H1 (cell line): ENCODE measurements around the gene ZGRF1. TPM values are rescaled to one million over a fixed set of nuclear protein-coding genes. Genes with fewer than 3 reads are reported as not detected.
A peak's percentile ranks its signal among the peaks of the same experiment; 100 is the strongest.

ENCODE experiments used
- CTCF ChIA-PET: fragments of 300-600 bp; sonication (Branson Sonifier 250); formaldehyde crosslinking; loops from one replicate; lab custom pipeline; 2021; ENCODE audit not compliant: partially characterized antibody; lab: Charles Lee
- POLR2A ChIA-PET: fragments of 300-600 bp; sonication (Branson Sonifier 250); formaldehyde crosslinking; loops from one replicate; lab custom pipeline; 2021; ENCODE audit warnings: inconsistent platforms; ENCODE audit not compliant: partially characterized antibody; lab: Charles Lee
- DNase-seq, 2 experiments: peaks; one replicate each; pipeline versions ENCODE4 v3.0.0 to v3.0.0-alpha.2; 2010 to 2022; ENCODE audit warnings: low spot score in 2 of 2, low read depth in 1 of 2, mixed read lengths in 1 of 2
- FAIRE-seq: peaks from 2 replicates; lab custom pipeline; 2011; peaks lifted over from hg19 to GRCh38; lab: Jason Lieb, UNC
- H2AFZ ChIP-seq: 2 replicates; pipeline ENCODE4 v1.8.1; 2012; ENCODE audit warnings: low read length, inconsistent platforms
- H2AK5ac ChIP-seq: 2 replicates; pipeline ENCODE4 v1.6.1; 2013; ENCODE audit warnings: low read depth, low read length
- H2BK120ac ChIP-seq: replicated peaks from 2 replicates; pipeline ENCODE3; 2013; ENCODE audit warnings: low read depth, low read length, inconsistent platforms
- H2BK12ac ChIP-seq: 2 replicates; pipeline ENCODE4 v1.6.1; 2013; ENCODE audit warnings: low read depth, low read length
- H2BK15ac ChIP-seq: 2 replicates; pipeline ENCODE4 v1.6.1; 2013; ENCODE audit warnings: low read length
- H2BK20ac ChIP-seq: 2 replicates; pipeline ENCODE4 v1.6.1; 2013; ENCODE audit warnings: low read length
- H2BK5ac ChIP-seq: 2 replicates; pipeline ENCODE4 v1.6.1; 2013; ENCODE audit warnings: low read depth, low read length
- H3K14ac ChIP-seq: 2 replicates; pipeline ENCODE4 v1.6.1; 2013; ENCODE audit warnings: inconsistent platforms; ENCODE audit not compliant: insufficient read length
- H3K18ac ChIP-seq: 2 replicates; pipeline ENCODE4 v1.6.1; 2013; ENCODE audit warnings: low read length; ENCODE audit errors: extremely low read depth
- H3K23ac ChIP-seq: 2 replicates; pipeline ENCODE4 v1.6.1; 2013; ENCODE audit warnings: inconsistent platforms; ENCODE audit not compliant: insufficient read length
- H3K23me2 ChIP-seq: 2 replicates; pipeline ENCODE4 v1.6.1; 2013; ENCODE audit warnings: low read depth, low read length
- H3K27ac ChIP-seq: 2 replicates; pipeline ENCODE4 v1.6.1; 2011; ENCODE audit warnings: low read depth, low read length, inconsistent platforms
- H3K27me3 ChIP-seq, 4 experiments: replicated peaks in 1 of 4; 1 replicate in 1 of 4; 2 replicates in 3 of 4; pipeline versions ENCODE4 v1.6.1 to v1.8.1; 2011 to 2013; ENCODE audit warnings: low read length in 3 of 4, mild to moderate bottlenecking in 3 of 4, inconsistent platforms in 2 of 4, mixed read lengths in 2 of 4, moderate library complexity in 1 of 4; ENCODE audit not compliant: control insufficient read depth in 3 of 4, insufficient read depth in 3 of 4; ENCODE audit errors: extremely low read depth in 1 of 4
- H3K36me3 ChIP-seq, 4 experiments: 2 replicates each; pipeline versions ENCODE4 v1.6.1 to v1.8.1; 2011 to 2013; ENCODE audit warnings: mild to moderate bottlenecking in 4 of 4, low read length in 3 of 4, moderate library complexity in 2 of 4, control low read depth in 1 of 4, inconsistent platforms in 1 of 4; ENCODE audit not compliant: insufficient read depth in 4 of 4, control insufficient read depth in 2 of 4
- H3K4ac ChIP-seq: replicated peaks from 2 replicates; pipeline ENCODE3; 2013; ENCODE audit warnings: low read length, low read depth, mixed read lengths, inconsistent platforms; ENCODE audit not compliant: insufficient read length
- H3K4me1 ChIP-seq, 4 experiments: replicated peaks in 1 of 4; 1 replicate in 1 of 4; 2 replicates in 3 of 4; pipeline versions ENCODE4 v1.6.1 to v1.8.1; 2011 to 2013; ENCODE audit warnings: low read length in 3 of 4, inconsistent platforms in 2 of 4, mixed read lengths in 1 of 4; ENCODE audit not compliant: insufficient read depth in 4 of 4, control insufficient read depth in 3 of 4
- H3K4me2 ChIP-seq, 2 experiments: 2 replicates each; pipeline versions ENCODE4 v1.6.1 to v1.8.1; 2011 to 2013; ENCODE audit warnings: low read depth in 2 of 2, low read length in 2 of 2, control low read depth in 1 of 2, inconsistent platforms in 1 of 2, mild to moderate bottlenecking in 1 of 2; ENCODE audit not compliant: insufficient read depth in 1 of 2
- H3K4me3 ChIP-seq, 4 experiments: fragments of 200-600, 300-600 bp in 1 of 4; sonication (generic), shearing (Covaris generic), sonication (Bioruptor Twin) in 1 of 4; 2 replicates each; pipeline versions ENCODE4 v1.5.1 to v1.8.1; 2011 to 2016; ENCODE audit warnings: low read length in 4 of 4, low read depth in 3 of 4, control low read depth in 2 of 4, inconsistent platforms in 2 of 4, mild to moderate bottlenecking in 2 of 4, mixed read lengths in 1 of 4, moderate library complexity in 1 of 4; ENCODE audit not compliant: insufficient read depth in 2 of 4; ENCODE audit errors: extremely low read depth in 1 of 4
- H3K56ac ChIP-seq: replicated peaks from 2 replicates; pipeline ENCODE3; 2013; ENCODE audit warnings: low read depth, mild to moderate bottlenecking, mixed read lengths, low read length, inconsistent platforms; ENCODE audit not compliant: insufficient read length
- H3K79me1 ChIP-seq: 2 replicates; pipeline ENCODE4 v1.6.1; 2013; ENCODE audit warnings: low read depth, low read length, control low read depth
- H3K79me2 ChIP-seq, 2 experiments: 2 replicates each; pipeline versions ENCODE4 v1.6.1 to v1.8.1; 2012 to 2013; ENCODE audit warnings: low read length in 2 of 2, mild to moderate bottlenecking in 2 of 2, inconsistent platforms in 1 of 2; ENCODE audit not compliant: insufficient read depth in 2 of 2, control insufficient read depth in 1 of 2
- H3K9ac ChIP-seq, 4 experiments: replicated peaks in 1 of 4; 1 replicate in 1 of 4; 2 replicates in 3 of 4; pipeline versions ENCODE4 v1.6.1 to v1.8.1; 2011 to 2013; ENCODE audit warnings: low read depth in 3 of 4, low read length in 3 of 4, control low read depth in 2 of 4, mild to moderate bottlenecking in 2 of 4, moderate library complexity in 2 of 4, inconsistent platforms in 1 of 4; ENCODE audit errors: extremely low read depth in 1 of 4
- H3K9me3 ChIP-seq, 2 experiments: 2 replicates each; pipeline versions ENCODE4 v1.6.1 to v1.8.1; 2012 to 2013; ENCODE audit warnings: mild to moderate bottlenecking in 2 of 2, moderate library complexity in 2 of 2, control low read depth in 1 of 2, inconsistent platforms in 1 of 2, low read depth in 1 of 2, low read length in 1 of 2, mixed read lengths in 1 of 2; ENCODE audit not compliant: insufficient read depth in 2 of 2
- H4K20me1 ChIP-seq, 2 experiments: replicated peaks in 1 of 2; 2 replicates each; pipeline versions ENCODE3 to v1.8.1; 2011 to 2013; ENCODE audit warnings: inconsistent platforms in 2 of 2, low read length in 2 of 2, mild to moderate bottlenecking in 1 of 2; ENCODE audit not compliant: insufficient read depth in 2 of 2, control insufficient read depth in 1 of 2
- H4K5ac ChIP-seq: 2 replicates; pipeline ENCODE4 v1.6.1; 2013; ENCODE audit warnings: low read length, low read depth, mixed read lengths, inconsistent platforms; ENCODE audit not compliant: insufficient read length
- H4K8ac ChIP-seq: 2 replicates; pipeline ENCODE4 v1.8.0; 2013; ENCODE audit warnings: mild to moderate bottlenecking, moderate library complexity, low read length, inconsistent platforms; ENCODE audit not compliant: insufficient read depth; ENCODE audit errors: extremely low read depth
- H4K91ac ChIP-seq: replicated peaks from 2 replicates; pipeline ENCODE3; 2013; ENCODE audit warnings: low read length, mixed read lengths, inconsistent platforms; ENCODE audit not compliant: insufficient read length
- BRCA1 ChIP-seq: IDR thresholded peaks from 2 replicates; pipeline ENCODE4 v1.6.1; 2012; ENCODE audit warnings: low read depth, low read length, improper control_type of control experiment
- CTBP2 ChIP-seq: IDR thresholded peaks from 2 replicates; pipeline ENCODE4 v1.7.0; 2011; ENCODE audit warnings: borderline replicate concordance, mild to moderate bottlenecking, moderate library complexity, mixed read lengths, low read length; ENCODE audit not compliant: insufficient read depth, insufficient read length
- JUND ChIP-seq: IDR thresholded peaks from 2 replicates; pipeline ENCODE4 v1.6.1; 2011; ENCODE audit warnings: mild to moderate bottlenecking, improper control_type of control experiment, low read length
- RFX5 ChIP-seq: IDR thresholded peaks from 2 replicates; pipeline ENCODE4 v1.6.1; 2011; ENCODE audit warnings: low read depth, low read length, improper control_type of control experiment, borderline replicate concordance
- SAP30 ChIP-seq: fragments of 300-600 bp; sonication (generic); IDR thresholded peaks from 2 replicates; pipeline ENCODE4 v1.7.1; 2012; ENCODE audit warnings: low read length, moderate library complexity, mild to moderate bottlenecking, inconsistent platforms; ENCODE audit not compliant: insufficient read depth, insufficient replicate concordance
- SIN3A ChIP-seq, 2 experiments: IDR thresholded peaks in 1 of 2; conservative IDR thresholded peaks in 1 of 2; 2 replicates each; pipeline ENCODE4 v1.6.1; 2011 to 2012; ENCODE audit warnings: low read length in 2 of 2, improper control_type of control experiment in 1 of 2, low read depth in 1 of 2, mild to moderate bottlenecking in 1 of 2
- TEAD4 ChIP-seq: IDR thresholded peaks from 2 replicates; pipeline ENCODE4 v1.6.1; 2012; ENCODE audit warnings: low read depth, low read length, inconsistent platforms, mixed read lengths
- polyA plus RNA-seq, 7 experiments: library from polyadenylated mRNA; depleted of rRNA in 3 of 7; stranded (reverse) in 5 of 7; unstranded in 2 of 7; fragments of >200 nt in 5 of 7; fragments of 200-250 nt in 2 of 7; gene quantifications; 1 replicate in 5 of 7; 2 replicates in 1 of 7; 4 replicates in 1 of 7; pipeline versions ENCODE4 v1.2.1 to v1.2.3, GENCODE V29; 2011 to 2013; ENCODE audit warnings: missing spikeins in 2 of 7, mixed read lengths in 2 of 7
- total RNA-seq: library from RNA; stranded (reverse); fragmentation: NEBNext Ultra II Directional; extraction: Animal tissue kit (Norgen Biotek cat#: 25700); gene quantifications from 2 replicates; pipeline ENCODE4 v1.2.1, GENCODE V29; 2021

Gene ZGRF1
- total and polyA plus RNA-seq, 2 of the 8 experiments (the other 6 are each of a cell fraction or from before 2014, with no cell fraction given) = 12.0 to 44.6 TPM

DNA sequence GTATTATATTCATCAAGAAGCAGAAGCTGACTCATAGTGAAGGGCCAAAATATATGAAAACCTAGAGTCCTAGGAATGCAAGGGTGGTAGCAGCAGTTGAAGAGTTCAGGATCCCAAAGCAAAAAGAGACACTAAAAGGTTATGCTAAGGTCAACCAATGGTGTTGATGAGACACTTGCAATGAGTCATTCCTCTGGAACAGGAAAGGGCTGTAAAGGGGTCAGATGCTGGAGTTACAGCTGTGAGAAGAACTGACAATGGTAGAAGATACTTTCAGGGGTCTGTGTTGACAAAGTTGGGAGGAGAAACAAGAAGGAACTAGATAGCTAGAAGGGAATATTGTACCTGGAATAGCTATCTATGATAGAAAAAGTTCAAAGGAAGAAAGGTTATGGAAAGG lies 47.5 kb downstream of the ZGRF1 start:
- CTCF ChIA-PET = interaction anchor here (0.7 kb wide), 1 partner anchor 261 kb away, joined by 3 read pairs; no protein-coding TSS in a partner anchor
- FAIRE-seq = no peak
- H2BK15ac ChIP-seq = no peak overlapping the region

More for the DNA sequence above, 47.5 kb downstream of the ZGRF1 start:
- no peaks in the 10 kb centered on the region for H4K20me1 ChIP-seq
- H3K14ac ChIP-seq = no peak overlapping the region
- no peaks in the 10 kb centered on the region for H3K27me3 ChIP-seq
- TF ChIP-seq CTBP2 (no peak), SAP30 (no peak), BRCA1 (no peak), JUND (peak; percentile 16; the same call in 1 of the 2 replicates), TEAD4 (no peak), SIN3A (conservative IDR thresholded peaks at IDR 0.05 in 1 of 2, IDR thresholded peaks at IDR 0.05 in 1 of 2; ENCODE audit: low read depth in 1 of 2, low read length in 2 of 2) (no peak), RFX5 (no peak)
- POLR2A ChIA-PET = no interaction called here
- no peak overlapping the region for H2BK12ac ChIP-seq
- DNase-seq = no peak
- H3K9ac ChIP-seq = no peak overlapping the region
- no peaks in the 10 kb centered on the region for H3K23me2 ChIP-seq
- H3K4me3 ChIP-seq = no peak overlapping the region
- no peak overlapping the region for H2BK120ac ChIP-seq
- no peak overlapping the region for H4K5ac ChIP-seq
- no peaks in the 10 kb centered on the region for H3K4me1 ChIP-seq
- no peak overlapping the region for H3K27ac ChIP-seq
- H3K18ac ChIP-seq = no peak overlapping the region
- no peak overlapping the region for H4K8ac ChIP-seq
- peaks cover 0 to 49% (median 5%) of the 10 kb centered on the region in 4 experiments; a peak in 4 of 8 replicates for H3K36me3 ChIP-seq
- no peak overlapping the region for H4K91ac ChIP-seq
- H2BK5ac ChIP-seq = no peak overlapping the region
- no peak overlapping the region for H3K23ac ChIP-seq
- H3K79me1 ChIP-seq = no peaks in the 10 kb centered on the region
- H3K79me2 ChIP-seq = no peaks in the 10 kb centered on the region
- no peak overlapping the region for H2AK5ac ChIP-seq
- H2AFZ ChIP-seq = no peak overlapping the region
- H3K9me3 ChIP-seq = no peaks in the 10 kb centered on the region
- H3K4me2 ChIP-seq = no peak overlapping the region
- no peak overlapping the region for H3K56ac ChIP-seq
- H3K4ac ChIP-seq = no peak overlapping the region
- no peak overlapping the region for H2BK20ac ChIP-seq
